ENCODE measurements around the gene CPNE2.

DNA sequence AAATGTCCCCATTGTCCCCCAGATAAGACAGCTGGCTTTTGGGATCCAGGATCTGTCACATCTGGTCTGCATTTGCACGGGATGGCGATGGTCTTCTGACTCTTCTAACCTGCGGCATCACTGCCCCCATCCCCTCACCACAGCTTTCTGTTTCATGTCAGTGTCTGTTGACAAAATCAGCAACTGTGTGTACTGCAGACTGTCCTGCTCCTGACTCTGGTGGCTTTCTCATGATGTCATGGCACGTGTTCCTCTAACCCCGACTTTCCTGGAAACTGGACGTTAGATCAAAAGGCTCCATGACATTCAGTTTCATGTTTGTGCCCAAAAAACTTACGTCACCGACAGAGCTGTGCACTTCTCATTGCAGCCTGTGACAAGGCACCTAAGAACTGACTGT, 30.1 kb upstream of the CPNE2 start:
- TF ChIP-seq POLR2AphosphoS5 (IDR thresholded peaks at IDR 0.05; ENCODE audit: low read depth, low read length): no peak
- TF ChIP-seq REST (IDR thresholded peaks at IDR 0.05; ENCODE audit: insufficient read depth in 1 of 2, low read depth in 2 of 2, low read length in 2 of 2): no peak
- no peak for TF ChIP-seq TAF1 (IDR thresholded peaks at IDR 0.05; ENCODE audit: borderline replicate concordance, insufficient read depth, low read length)
- no peak for TF ChIP-seq FOXP2 (optimal IDR thresholded peaks at IDR 0.05; ENCODE audit: borderline replicate concordance, extremely low read depth, extremely low read length, insufficient read depth)
- no peak for TF ChIP-seq SIN3A (IDR thresholded peaks at IDR 0.05; ENCODE audit: borderline replicate concordance, insufficient read depth, low read length)

Measured in PFSK-1 (cell line).